EL (cell line): ENCODE measurements around the gene PALM3.

Experiments used
- DNase-seq: peaks from one replicate; pipeline ENCODE4 v3.0.0-alpha.2; 2016

Gene PALM3, protein sequence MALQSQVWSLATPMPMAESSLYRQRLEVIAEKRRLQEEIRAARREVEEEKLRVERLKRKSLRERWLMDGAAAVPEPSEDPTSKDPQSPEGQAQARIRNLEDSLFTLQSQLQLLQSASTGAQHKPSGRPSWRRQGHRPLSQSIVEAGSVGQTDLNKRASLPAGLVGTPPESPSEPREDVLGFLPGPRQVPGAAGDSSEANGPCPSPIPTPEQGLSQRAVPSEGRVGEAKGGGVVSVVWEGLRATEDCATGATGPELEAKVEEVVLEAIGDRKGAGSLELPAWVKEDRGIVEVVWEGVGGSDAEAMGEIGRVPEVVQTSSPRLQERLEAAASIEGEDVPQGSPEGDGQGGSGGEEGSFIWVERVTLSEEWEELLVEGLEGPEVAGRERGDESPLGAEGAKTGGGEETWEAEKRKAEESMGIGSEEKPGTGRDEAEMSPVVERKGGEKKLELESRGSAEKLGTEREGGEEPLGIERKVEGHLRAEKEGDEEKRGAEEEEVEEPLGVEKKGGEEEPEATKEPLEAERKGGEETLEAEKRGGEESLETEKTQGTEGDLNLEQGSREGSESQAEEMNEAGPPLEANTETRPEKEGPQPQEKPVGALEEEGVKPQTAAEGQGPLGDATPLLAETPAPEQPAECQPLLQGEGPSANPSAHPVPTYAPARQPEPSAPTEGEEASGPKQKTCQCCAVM

DNA sequence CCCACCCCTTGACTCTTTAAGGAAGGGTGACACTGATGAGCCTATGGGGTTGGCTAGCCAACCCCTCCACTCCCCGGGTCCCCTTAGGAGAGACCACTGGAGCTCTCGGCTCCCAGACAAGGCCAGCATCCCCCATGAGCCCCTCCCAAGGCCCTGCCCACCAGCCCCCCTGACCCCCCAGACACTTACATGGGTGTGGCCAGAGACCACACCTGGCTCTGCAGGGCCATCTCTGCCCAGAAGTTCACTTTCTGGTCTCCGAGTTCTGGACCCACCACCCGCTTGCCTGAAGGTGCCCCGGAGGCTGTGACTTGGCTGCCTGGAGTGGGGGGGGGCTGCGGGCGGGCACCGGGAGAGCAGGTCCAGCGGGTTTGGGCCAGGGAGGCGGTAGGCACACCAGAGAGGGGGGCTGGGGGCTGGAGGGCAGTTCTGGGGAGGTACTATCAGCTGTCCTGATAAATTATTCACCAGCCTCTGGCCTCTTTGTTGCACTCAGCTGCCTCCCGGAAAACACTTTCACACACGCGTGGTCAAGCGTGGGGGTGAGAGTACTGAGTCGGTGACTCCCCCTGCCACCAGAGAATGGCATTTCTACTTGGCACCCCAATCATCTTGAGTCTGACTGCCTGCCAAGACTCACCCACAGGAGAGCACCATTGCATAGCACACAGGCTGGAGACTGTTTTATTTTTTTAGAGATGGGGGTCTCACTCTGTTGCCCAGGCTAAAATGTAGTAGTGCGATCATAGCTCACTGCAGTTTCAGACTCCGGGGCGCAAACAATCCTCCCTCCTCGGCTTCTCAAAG lies at the start of gene PALM3:
PALM3 (minus strand) TSS at position 326 of the 807 bp plus-strand sequence; CDS start at position 230, 96 bp downstream.
- DNase-seq: no peak

DNA sequence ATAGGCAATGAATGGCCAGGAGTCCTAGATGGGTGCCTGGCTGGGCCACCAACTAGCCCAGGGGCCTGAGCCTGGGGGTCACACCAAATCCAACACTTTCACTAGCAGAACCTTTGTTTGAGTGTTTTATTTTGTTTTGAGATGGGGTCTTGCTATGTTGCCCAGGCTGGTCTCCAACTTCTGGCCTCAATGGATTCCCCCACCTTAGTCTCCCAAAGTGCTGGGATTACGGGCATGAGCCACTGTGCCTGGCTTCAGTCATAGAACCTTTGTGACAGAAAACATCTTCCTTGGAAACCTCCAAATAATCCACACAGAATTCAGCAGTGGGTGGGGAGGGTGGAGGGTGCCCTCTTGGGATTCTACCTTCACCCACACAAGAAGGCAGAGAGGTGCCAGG lies 49.6 kb upstream of the PALM3 start:
- DNase-seq: no peak

DNA sequence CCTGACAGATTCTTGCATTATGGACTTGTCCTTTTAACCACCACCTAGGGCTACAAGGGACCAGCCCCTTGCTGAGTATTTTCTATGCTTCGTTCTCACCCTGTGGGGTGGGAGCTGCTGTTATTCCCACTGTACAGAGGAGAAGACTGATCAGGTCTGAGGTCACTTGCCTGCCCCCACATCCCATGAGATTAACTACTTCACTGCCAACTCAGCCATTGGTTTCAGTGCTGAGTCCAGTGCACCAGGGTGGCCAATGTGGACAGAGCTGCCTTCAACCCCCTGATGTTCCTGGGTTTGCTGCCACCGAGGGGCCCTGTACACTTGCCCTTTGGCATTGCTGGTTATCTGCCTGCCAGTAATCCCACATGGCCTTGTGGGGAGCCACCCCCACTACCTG lies 48.8 kb upstream of the PALM3 start:
- DNase-seq: no peak

DNA sequence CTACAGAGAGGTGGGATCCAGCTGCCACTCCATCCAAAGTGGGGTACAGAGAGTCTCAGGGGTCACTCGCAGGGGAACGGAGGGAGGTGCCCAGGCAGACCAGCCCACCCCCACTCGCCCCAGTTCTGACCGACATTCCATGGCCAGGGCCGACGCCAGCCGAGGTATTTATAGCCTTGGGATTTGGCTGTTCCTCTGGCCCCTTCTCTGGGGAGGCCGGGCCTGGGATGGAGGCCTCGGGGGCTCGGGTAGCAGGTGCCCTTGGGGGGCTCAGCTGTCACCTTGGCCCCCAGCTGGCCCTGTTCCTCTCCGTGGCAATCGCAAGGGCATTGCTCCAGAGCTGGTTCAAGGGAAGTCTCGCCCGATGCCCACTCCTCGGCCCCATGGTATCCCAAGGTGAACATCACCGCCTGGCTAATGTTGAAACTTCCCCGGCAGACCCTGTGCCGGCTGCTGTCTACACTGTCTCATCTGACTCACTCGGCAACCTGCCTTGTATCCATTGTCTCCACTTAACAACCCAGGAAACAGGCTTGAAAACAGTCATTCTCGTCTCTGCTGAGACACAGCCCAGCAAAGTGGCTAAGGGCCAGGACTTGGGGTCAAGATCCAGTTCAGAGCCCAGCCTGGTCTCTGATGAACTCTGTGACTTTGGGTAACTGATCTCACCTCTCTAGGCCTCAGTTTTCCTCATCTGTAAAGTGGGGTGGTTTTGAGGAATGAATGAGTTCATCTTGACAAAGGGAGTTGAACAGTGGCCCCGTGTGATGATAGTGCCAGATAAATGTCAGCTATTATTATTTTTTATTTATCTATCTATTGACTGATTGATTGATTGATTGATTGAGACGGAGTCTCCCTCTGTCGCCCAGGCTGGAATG lies 45.9 kb upstream of the PALM3 start:
- DNase-seq: no peak

DNA sequence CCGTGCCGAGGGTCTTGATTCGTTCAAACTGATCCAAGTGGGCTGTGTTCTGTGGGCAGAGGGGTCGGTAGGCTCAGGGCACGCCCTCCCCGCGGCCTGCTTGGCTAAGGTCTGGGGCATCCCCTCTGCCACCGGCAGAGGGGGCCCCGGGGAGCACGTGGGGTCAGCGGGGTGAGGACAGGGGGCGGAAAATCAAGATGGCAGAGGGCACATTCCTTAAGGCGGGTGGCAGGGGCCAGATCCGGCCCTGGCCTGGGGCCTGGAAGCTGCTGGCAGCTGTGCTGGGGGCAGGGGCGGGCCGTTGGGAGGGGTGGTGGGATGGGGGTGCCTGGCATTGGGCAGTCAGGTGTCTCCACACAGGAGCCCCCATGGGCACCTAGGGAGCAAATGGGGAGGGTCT lies 45.0 kb upstream of the PALM3 start:
- DNase-seq: no peak

DNA sequence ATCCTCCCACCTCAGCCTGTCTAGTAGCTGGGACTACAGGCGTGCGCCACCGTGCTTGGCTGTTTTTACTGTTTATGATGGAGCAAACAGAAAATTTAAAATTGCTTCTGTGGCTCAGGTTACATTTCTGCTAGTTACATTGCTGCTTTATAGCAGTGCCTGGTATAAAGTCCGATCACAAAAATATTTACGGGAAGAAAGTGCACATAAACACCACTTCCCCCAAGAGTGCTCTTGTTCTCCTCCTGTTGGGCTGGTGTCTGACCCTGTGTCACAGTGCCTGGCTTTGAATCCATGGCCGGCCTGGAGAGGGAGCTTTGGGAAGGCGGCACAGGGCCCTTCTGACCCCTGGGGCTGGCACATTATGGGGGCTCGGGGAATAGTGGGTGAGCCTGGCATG lies 43.8 kb upstream of the PALM3 start:
- DNase-seq: no peak

DNA sequence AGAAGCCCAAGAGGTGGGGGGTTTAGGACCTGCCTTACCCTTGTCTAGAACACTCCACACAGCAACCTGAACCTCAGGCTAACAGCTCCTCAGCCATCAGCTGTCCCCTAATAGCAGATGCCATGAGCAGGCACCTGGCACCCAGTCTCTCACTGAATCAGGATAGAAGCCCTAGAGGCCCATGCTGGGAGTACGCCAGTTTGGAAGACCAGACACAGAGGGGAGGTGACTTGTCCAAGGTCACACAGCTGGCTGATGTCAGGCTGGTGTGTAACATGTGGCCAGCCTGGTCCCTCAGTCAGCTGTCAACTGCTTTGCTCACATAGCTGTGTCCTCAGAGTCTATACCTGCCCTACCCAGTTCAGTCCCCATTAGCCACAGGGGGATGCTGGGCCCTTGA lies 41.4 kb upstream of the PALM3 start:
- DNase-seq: no peak

DNA sequence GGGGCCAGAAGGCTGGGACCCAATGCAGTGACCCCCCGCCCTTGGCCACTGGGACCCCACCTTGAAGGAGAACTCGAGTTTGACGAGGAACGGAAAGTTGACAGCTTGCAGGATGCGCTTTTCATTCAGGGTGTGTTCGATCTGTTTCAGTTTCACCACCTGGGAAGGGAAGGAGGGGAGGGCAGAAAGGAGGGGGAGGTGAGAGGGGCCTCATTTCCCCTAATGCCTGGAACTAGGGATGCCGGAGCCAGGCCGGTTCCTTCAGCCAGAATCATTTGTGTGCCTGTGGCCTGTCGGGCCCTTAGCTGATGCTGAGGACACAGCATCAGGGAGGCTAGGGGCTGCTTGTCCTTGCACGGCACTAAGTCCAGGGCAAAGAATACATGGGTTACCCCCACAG lies 40.9 kb upstream of the PALM3 start:
- no peak for DNase-seq

DNA sequence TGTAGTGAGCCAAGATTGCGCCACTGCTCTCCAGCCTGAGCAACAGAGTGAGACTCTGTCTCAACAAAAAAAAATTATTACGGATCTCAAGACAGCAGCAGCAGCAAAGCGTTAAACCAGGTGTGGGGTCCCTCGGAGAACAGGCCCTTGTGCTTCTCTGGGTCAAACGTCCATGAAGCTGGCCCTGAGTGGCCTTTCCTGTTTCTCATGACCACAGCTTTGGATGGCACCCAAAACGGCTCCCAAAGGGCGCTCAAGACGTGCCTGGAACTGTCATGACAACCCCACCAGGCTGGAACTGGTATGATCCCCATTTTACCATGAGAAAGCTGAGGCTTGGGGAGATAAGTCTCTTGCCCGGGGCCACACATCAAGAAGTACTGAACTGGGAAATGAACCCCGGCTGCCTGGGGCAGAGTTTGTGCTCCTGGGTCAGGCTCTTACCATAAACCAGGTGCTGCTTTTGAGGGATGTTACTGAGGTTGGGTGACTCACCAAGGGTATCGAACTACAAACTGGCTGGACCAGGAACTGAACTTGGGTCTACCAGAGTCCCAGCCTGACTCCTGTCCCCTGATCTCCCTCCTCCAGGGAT lies 40.3 kb upstream of the PALM3 start:
- DNase-seq: no peak

DNA sequence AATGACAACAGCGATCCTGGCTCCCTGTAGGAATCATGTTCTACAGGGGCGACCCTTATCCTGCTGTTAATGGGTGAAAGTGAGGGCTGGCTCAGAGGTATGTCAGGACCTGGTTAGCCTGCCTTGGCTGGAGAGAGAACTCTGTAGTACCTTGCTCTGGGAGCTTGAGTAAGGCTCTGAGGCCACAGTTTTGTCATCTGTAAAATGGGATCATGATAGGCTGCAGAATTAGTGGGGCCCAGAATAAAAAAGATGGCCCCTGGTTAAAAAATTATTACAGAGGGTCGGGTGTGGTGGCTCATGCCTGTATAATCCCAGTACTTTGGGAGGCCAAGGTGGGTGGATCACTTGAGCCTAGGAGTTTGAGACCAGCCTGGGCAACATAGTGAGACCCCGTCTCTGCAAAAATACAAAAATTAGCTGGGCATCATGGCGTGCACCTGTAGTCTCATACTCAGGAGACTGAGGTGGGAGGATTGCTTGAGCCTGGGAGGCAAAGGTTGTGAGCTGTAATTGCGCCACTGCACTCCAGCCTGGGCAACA lies 39.2 kb upstream of the PALM3 start:
- no peak for DNase-seq

DNA sequence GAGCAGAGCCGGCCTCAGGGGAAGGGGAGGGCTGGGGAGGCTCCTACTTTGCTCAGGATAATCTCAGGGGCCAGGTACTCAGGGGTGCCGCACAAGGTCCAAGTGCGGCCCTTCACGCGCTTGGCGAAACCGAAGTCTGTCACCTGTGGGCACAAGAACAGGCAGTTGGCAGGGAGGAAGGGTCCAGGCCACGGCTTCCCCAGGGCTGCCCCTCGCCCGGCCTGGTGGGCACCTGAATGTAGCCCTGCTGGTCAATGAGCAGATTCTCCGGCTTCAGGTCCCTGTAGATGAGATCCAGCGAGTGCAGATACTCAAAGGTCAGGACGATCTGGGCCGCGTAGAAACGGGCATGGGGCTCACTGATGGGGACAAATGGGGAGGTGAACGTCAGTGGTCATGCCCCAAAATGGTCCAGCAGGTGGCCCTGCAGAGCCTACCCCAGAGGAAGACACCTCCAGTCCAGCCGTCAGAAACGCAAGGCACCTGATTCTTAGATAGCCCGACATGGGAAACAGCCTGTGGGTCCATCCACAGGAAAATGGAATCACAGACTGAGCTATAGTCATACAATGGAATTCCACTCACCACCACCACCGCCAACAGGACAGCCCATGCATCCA lies 35.8 kb upstream of the PALM3 start:
- DNase-seq: no peak

DNA sequence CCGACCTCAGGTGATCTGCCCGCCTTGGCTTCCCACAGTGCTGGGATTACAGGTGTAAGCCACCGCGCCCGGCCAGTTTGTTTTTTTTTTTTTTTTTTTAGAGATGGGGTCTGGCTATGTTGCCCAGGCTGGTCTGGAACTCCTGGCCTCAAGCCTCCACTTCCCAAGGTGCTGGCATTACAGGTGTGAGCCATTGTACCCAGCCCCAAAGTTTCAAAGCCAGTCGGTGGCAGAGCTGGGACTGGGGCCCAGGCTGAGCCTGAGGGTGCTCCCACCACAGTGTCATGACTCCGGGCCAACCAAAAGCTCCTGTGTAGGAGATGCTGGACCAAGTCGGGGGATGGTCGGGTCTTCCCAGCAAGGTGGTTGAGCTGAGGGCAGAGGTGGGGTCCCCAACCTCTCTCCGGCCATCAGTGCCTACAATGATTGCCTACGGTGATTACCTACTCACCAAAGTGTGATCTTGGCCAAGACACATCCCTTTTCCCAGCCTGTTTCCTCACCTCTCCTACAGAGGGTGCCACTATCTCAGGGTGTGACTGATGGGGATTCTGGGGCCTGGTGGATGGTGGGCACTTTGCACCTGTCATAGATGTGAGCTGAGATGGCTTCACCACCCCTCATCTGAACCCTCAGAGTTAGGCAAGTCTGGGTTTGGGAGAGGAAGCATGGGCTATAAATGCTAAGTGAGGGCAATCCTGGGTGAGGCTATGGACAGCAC lies 34.6 kb upstream of the PALM3 start:
- no peak for DNase-seq

DNA sequence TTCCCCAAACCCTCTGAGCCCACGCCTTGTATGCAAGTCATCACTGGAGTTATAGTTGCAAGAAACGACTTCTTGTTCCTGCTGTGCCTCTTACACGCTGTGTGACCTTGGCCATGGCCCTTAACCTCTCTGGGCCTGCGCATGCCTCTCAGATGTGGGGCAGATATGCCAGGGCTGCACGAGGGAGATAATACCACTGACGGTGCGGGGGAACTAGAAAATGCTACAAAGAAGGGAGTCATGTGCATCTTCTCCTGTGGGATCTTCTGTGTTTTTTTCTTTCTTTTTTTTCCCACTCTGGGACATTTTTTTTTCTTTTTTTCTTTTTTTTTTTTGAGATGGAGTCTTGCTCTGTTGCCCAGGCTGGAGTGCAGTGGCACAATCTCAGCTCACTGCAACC lies 33.0 kb upstream of the PALM3 start:
- DNase-seq: no peak

DNA sequence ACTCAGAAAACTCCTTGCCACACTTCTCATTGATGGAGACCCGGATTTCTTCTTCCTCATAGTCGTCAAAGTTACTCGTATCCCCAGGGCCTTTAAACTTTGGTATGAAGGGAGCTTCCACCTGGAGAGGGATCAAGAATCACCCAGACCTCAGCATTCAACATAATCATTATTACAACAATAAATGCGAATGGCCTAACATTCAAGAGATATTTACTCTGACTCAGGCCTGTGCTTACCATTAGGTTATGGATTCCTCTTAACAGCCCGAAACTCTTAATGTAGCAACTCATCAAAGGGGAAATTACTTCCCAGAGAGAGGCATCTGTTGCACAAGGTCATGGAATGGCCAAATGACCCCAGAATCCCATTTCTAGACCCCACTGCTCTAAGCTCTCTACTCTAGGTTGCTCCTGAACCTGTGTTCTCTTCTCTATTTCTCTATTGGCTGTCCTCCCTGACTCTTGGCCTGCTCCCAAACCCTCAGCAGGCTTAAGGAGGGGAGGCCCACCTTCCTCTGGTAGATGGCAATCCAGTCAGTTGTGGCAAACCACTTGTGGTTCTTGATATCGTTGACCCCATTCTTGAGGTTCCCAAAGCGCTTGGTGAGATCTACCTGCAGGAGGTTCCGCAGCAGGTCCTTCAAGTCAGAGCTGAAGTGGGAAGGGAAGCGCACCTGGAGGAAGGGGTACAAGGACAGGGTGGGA lies 31.4 kb upstream of the PALM3 start:
- DNase-seq: no peak

DNA sequence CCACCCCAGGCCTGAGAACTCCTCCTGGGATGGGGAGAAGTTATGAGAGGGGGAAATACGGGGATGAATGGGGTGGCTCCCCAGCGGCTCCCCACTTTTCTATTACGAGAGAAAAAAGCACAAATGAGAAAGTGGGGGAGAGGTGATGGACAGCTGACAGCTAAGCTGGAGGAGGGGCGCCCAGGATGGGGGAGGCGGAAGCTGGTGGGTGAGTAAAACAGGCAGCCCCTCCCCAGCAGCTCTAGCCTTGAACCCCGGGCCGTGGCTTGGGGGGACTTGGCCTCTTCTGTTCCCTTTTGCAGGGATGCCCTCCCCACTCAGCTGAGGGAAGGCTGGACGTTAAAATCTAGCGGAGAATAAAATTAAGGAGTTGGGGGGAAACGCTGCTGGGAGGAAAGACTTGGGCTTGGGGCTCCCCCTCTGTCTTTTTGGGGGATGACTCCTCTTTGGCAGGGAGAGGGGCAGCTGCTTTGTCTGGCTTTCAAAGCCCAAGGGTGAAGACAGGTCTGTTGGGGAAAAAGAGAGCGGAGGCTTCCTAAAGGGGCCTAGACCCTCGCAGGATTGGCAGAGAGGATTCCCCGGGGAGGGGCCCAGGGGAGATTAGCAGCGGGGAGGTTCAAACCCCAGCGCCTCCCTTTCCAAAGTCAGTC lies 30.1 kb upstream of the PALM3 start:
- no peak for DNase-seq

DNA sequence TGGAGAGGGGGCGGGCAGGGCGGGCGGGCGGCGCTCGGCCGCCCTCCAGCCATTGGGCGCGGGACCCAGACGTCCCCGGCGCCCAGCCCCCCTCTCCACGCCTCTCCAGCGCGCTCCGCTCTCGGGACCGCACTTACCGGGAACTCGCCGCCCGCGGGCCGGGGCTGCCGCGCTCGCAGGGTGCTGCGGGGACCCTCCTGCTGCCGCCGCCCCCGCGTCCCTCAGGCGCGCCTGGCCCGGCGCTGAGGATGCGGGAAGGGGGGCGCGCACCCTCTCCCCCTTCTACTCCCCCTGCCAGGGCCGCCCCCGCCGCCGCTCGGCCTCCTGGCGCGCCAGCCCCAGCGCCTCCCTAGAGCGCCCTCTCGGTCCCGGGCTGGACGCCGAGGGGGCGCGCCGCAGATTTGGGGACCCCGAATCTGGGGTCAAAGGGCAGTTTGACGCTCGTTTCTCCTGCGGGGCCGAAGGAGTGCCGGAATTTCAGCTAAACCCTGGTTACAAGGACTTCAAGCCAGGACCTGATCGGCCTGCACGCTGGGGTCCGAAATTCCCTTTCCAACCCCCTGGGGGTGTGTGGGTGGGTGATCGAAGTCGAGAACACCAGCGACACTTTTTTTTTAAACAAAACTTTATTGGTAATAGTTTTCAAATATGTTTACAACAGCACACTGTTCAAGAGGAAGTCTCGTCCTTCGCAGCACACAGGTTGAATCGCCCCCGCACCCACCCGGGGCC lies 29.4 kb upstream of the PALM3 start:
- DNase-seq: peak; percentile 71

DNA sequence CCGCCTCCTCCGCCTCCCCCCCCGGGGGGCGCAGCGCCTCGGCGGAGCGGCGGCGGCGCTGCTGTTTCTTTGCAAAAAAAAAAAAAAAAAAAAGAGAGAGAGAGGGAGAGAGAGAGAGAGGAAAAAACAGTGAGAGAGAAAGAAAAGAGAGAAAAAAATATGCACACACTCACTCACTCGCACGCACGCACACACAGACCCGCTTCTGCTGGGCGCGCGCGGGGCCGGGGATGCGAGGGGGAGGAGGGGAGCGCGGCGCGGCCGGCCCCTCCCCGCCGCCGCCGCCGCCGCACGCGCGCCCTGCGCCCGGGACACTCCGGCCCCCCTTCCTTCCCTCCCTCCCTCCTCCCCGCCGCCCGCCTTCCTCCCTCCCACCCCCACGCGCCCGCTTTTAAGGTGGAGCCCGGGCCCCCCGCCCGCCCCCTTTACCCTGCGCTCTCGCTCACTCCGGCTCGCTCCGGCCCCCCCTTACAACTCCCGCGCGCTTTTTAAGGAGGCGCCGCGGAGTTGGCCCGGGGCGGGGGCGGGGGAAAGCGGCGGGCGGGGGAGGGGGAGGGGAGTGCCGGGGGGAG lies 28.7 kb upstream of the PALM3 start, which contains the start of gene SAMD1:
SAMD1 (minus strand) TSS at position 243 of the 572 bp plus-strand sequence.
- peak; percentile 89 for DNase-seq
